ENCODE measurements around the gene NOVA2. TPM values are rescaled to one million over a fixed set of nuclear protein-coding genes. Genes with fewer than 3 reads are reported as not detected.

The NOVA2 gene
- total and polyA plus RNA-seq, 2 of the 8 experiments (the other 6 are each of a cell fraction or from before 2014, with no cell fraction given): 3.2 to 24.6 TPM

DNA sequence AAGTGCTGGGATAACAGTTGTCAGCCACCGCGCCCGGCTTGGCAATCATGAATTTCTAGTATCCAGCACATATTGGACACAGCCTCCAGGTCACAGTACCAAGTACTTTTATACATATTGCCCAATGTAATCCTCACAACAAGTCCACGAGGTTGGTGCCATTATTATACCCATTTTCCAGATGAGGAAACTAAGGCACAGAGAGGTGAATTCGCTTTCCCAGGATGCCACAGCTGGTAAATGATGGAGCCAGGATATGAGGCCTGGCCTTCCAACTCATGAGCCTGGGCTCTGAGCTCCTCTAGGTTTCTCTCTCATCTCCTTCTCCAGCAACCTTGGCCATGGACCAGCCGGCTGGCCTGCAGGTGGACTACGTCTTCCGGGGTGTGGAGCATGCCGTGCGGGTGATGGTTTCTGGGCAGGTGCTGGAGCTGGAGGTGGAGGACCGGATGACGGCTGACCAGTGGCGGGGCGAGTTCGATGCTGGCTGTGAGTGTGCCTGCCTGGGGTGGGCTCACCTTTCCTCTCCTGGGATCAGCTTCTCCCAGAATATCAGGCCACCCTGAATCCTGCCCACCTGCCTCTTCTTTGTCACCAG is 29.1 kb upstream of the NOVA2 start:
- POLR2A ChIA-PET (ENCODE audit: partially characterized antibody): interaction anchor here (1.0 kb wide), 1 partner anchor 28 kb away, joined by 3 read pairs; no protein-coding TSS in a partner anchor

More for the DNA sequence above, 29.1 kb upstream of the NOVA2 start:
- Histone ChIP-seq H3K23ac (ENCODE audit: insufficient read length) (no peak overlapping the region), H3K27ac (ENCODE audit: low read depth, low read length) (no peak overlapping the region), H2BK15ac (ENCODE audit: low read length) (no peak overlapping the region), H3K4me1 (replicated peaks in 1 of 4; ENCODE audit: control insufficient read depth in 3 of 4, insufficient read depth in 4 of 4, low read length in 3 of 4) (peaks cover 0 to 4% (median 3%) of the 10 kb centered on the region in 4 experiments; a peak in 4 of 7 replicates), H2BK20ac (ENCODE audit: low read length) (no peak overlapping the region), H3K27me3 (replicated peaks in 1 of 4; ENCODE audit: control insufficient read depth in 3 of 4, extremely low read depth in 1 of 4, insufficient read depth in 3 of 4, low read length in 3 of 4) (no peaks in the 10 kb centered on the region), H3K14ac (ENCODE audit: insufficient read length) (no peak overlapping the region), H3K79me2 (ENCODE audit: control insufficient read depth in 1 of 2, insufficient read depth in 2 of 2, low read length in 2 of 2) (0 out of 4 replicates have a peak, but pooled peaks cover 0 to 2% of the 10 kb centered on the region in 2 experiments), H4K20me1 (replicated peaks in 1 of 2; ENCODE audit: control insufficient read depth in 1 of 2, insufficient read depth in 2 of 2, low read length in 2 of 2) (peaks cover 2 to 3% of the 10 kb centered on the region in 2 experiments), H3K4me3 (ENCODE audit: extremely low read depth in 1 of 4, insufficient read depth in 2 of 4, low read depth in 3 of 4, low read length in 4 of 4) (no peak overlapping the region), H2AFZ (ENCODE audit: low read length) (no peak overlapping the region), H2BK5ac (ENCODE audit: low read depth, low read length) (no peak overlapping the region), H2BK120ac (replicated peaks; ENCODE audit: low read depth, low read length) (no peak overlapping the region), H4K8ac (ENCODE audit: extremely low read depth, insufficient read depth, low read length) (no peak overlapping the region), H2AK5ac (ENCODE audit: low read depth, low read length) (no peak overlapping the region), H4K91ac (replicated peaks; ENCODE audit: insufficient read length, low read length) (no peak overlapping the region), H3K9me3 (ENCODE audit: insufficient read depth in 2 of 2, low read depth in 1 of 2, low read length in 1 of 2) (no peaks in the 10 kb centered on the region), H2BK12ac (ENCODE audit: low read depth, low read length) (no peak overlapping the region), H3K4me2 (ENCODE audit: insufficient read depth in 1 of 2, low read depth in 2 of 2, low read length in 2 of 2) (no peak overlapping the region), H3K4ac (replicated peaks; ENCODE audit: insufficient read length, low read depth, low read length) (no peak overlapping the region), H3K79me1 (ENCODE audit: low read depth, low read length) (peaks cover 2% of the 10 kb centered on the region; the same call in 1 of the 2 replicates), H3K9ac (replicated peaks in 1 of 4; ENCODE audit: extremely low read depth in 1 of 4, low read depth in 3 of 4, low read length in 3 of 4) (no peak overlapping the region), H3K23me2 (ENCODE audit: low read depth, low read length) (peaks cover 10% of the 10 kb centered on the region), H3K36me3 (ENCODE audit: control insufficient read depth in 2 of 4, insufficient read depth in 4 of 4, low read length in 3 of 4) (peaks cover 0 to 6% (median 0%) of the 10 kb centered on the region in 4 experiments; a peak in 3 of 8 replicates), H3K56ac (replicated peaks; ENCODE audit: insufficient read length, low read depth, low read length) (no peak overlapping the region), H3K18ac (ENCODE audit: extremely low read depth, low read length) (no peak overlapping the region), H4K5ac (ENCODE audit: insufficient read length, low read depth, low read length) (no peak overlapping the region)
- WGBS, 2 experiments (ENCODE audit: extremely low coverage in 1 of 2, insufficient coverage in 1 of 2, insufficient read length in 1 of 2, insufficient replicate concordance in 2 of 2, low coverage in 1 of 2, low lambda C conversion rate in 2 of 2, missing lambda C conversion rate in 1 of 2): 94% methylated on average over 15 of the region's 15 CpGs; no CpG with 5 or more reads in 1 of the 2 experiments
- DNase-seq (ENCODE audit: low read depth in 1 of 2, low spot score in 2 of 2) (no peak), FAIRE-seq (no peak)
- CTCF ChIA-PET (ENCODE audit: partially characterized antibody): interaction anchor here (1.2 kb wide), 2 partner anchors 17 to 75 kb away, joined by 3 read pairs; no protein-coding TSS in a partner anchor
- TF ChIP-seq SIN3A (conservative IDR thresholded peaks at IDR 0.05 in 1 of 2, IDR thresholded peaks at IDR 0.05 in 1 of 2; ENCODE audit: low read depth in 1 of 2, low read length in 2 of 2) (no peak), PHF8 (conservative IDR thresholded peaks at IDR 0.05; ENCODE audit: low read depth, low read length) (no peak), POLR2A (IDR thresholded peaks at IDR 0.05; ENCODE audit: control extremely low read depth in 1 of 2, low read depth in 2 of 2, low read length in 2 of 2) (no peak), GTF2F1 (IDR thresholded peaks at IDR 0.05; ENCODE audit: borderline replicate concordance, low read depth, low read length) (no peak), HDAC2 (IDR thresholded peaks at IDR 0.05; ENCODE audit: borderline replicate concordance in 1 of 2, low read depth in 2 of 2, low read length in 2 of 2) (no peak), CHD1 (IDR thresholded peaks at IDR 0.05; ENCODE audit: low read depth, low read length) (no peak), RAD21 (IDR thresholded peaks at IDR 0.05 in 1 of 2, conservative IDR thresholded peaks at IDR 0.05 in 1 of 2; ENCODE audit: low read depth in 2 of 2, low read length in 2 of 2) (no peak), SUZ12 (IDR thresholded peaks at IDR 0.05; ENCODE audit: low read length) (no peak)
